Effector memory CD8-positive, alpha-beta T cell (primary cell): ENCODE data around the gene STAM.

Experiments
- ATAC-seq: fragments of 150-1000 bp; cut with Tn5 transposase; replicated peaks from 2 replicates; pipeline ENCODE4 v1.10.0; 2021; ENCODE audit warnings: mild to moderate bottlenecking, moderate library complexity
- DNase-seq, 3 experiments: peaks; one replicate each; pipeline ENCODE4 v3.0.0; 2021
- H3K27ac Mint-ChIP-seq, 2 donors: one replicate each; pipeline ENCODE4 v1.8.0; 2022; ENCODE audit warnings: mild to moderate bottlenecking in 2 of 2, mixed read lengths in 2 of 2, moderate library complexity in 2 of 2
- H3K27me3 Mint-ChIP-seq, 2 donors: one replicate each; pipeline ENCODE4 v1.8.0; 2022; ENCODE audit warnings: mixed read lengths in 2 of 2
- H3K36me3 Mint-ChIP-seq: one replicate; pipeline ENCODE4 v1.8.0; 2022; ENCODE audit warnings: mild to moderate bottlenecking, moderate library complexity, mixed read lengths; ENCODE audit not compliant: insufficient read depth
- H3K4me1 Mint-ChIP-seq, 2 donors: one replicate each; pipeline ENCODE4 v1.8.0; 2022; ENCODE audit warnings: low read depth in 2 of 2, mixed read lengths in 2 of 2
- H3K4me3 Mint-ChIP-seq, 2 donors: one replicate each; pipeline ENCODE4 v1.8.0; 2022; ENCODE audit warnings: mild to moderate bottlenecking in 2 of 2, mixed read lengths in 2 of 2, moderate library complexity in 2 of 2
- H3K9me3 Mint-ChIP-seq, 2 donors: one replicate each; pipeline ENCODE4 v1.8.0; 2022; ENCODE audit warnings: mixed read lengths in 2 of 2

STAM gene

GRCh38 chr10:17758200-17758599, 114.2 kb downstream of the STAM start:
- H3K36me3 Mint-ChIP-seq, result no peaks in the 10 kb centered on the region
- ATAC-seq (no peak), DNase-seq (no peak)
- peaks cover 0 to 6% of the 10 kb centered on the region in 2 donors for H3K4me1 Mint-ChIP-seq
- no peak overlapping the region for H3K27ac Mint-ChIP-seq
- no peak overlapping the region for H3K4me3 Mint-ChIP-seq
- peaks cover 0 to 7% of the 10 kb centered on the region in 2 donors for H3K27me3 Mint-ChIP-seq
- no peaks in the 10 kb centered on the region for H3K9me3 Mint-ChIP-seq

DNA sequence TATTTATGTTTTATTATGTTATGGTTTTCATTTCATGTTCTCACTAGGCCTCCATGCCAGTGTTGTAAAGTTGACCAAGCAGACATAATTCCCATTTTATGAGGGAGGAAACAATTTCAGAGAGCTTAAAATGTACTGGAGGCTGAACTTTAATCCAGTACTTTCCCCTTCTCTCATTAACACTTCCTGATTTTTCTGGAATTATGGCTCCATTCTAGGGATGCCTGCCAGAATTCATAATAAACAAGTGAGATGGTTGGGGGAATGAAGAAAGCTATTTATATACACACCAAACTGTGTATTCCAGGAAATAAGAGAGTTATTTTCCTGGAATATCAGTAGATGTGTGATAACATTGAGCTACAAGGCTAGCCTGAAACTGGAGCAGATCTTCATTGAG, 114.9 kb downstream of the STAM start:
- no peak for ATAC-seq
- H3K27me3 Mint-ChIP-seq, result peaks cover 0 to 14% of the 10 kb centered on the region in 2 donors
- DNase-seq, result no peak
- H3K36me3 Mint-ChIP-seq, result no peaks in the 10 kb centered on the region
- peaks cover 0 to 6% of the 10 kb centered on the region in 2 donors for H3K4me1 Mint-ChIP-seq
- no peak overlapping the region for H3K27ac Mint-ChIP-seq
- no peaks in the 10 kb centered on the region for H3K9me3 Mint-ChIP-seq
- no peak overlapping the region for H3K4me3 Mint-ChIP-seq

- no peak overlapping the region for H3K27ac Mint-ChIP-seq
- ATAC-seq, result no peak
- no peak for DNase-seq
- H3K36me3 Mint-ChIP-seq, result no peaks in the 10 kb centered on the region
- no peaks in the 10 kb centered on the region for H3K9me3 Mint-ChIP-seq
- H3K4me1 Mint-ChIP-seq, result no peaks in the 10 kb centered on the region
- peaks cover 0 to 34% of the 10 kb centered on the region in 2 donors for H3K27me3 Mint-ChIP-seq
- H3K4me3 Mint-ChIP-seq, result no peak overlapping the region
Observed at GRCh38 chr10:17764142-17764541, 120.2 kb downstream of the STAM start.

DNA sequence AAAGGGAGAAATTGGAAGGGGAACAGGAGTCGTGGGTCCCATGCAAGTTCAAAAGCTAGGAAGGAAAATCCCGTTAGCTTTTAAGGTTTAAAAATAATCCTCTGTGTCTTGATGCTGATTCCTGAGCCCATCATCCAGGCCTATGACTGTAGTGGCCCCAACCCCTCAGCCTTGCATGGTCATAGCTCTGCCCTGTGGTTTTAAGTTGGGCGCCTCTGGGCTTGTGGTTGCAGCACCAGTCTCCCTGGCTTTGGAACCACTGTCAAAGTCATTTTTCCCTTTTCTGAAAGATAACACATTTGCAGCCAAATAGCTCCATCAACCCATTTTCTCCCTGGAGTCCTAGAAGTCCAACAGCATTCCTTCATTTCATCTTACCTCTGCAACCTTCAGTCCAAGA, 121.7 kb downstream of the STAM start:
- Mint-ChIP-seq H3K36me3 (peaks cover 3% of the 10 kb centered on the region), H3K4me3 (no peak overlapping the region), H3K9me3 (no peaks in the 10 kb centered on the region), H3K27ac (no peak overlapping the region), H3K27me3 (peaks cover 0 to 37% of the 10 kb centered on the region in 2 donors), H3K4me1 (no peaks in the 10 kb centered on the region)
- DNase-seq (no peak), ATAC-seq (no peak)
